ENCODE data around the gene PROK1. TPM values are rescaled to one million over a fixed set of nuclear protein-coding genes. Genes with fewer than 3 reads are reported as not detected.

PROK1 gene
- total and polyA plus RNA-seq, 10 of the 15 experiments (the other 5 are each of a cell fraction or from before 2014, with no cell fraction given), result not detected

- TF ChIP-seq ZBTB33 (IDR thresholded peaks at IDR 0.05) (no peak), USF1 (IDR thresholded peaks at IDR 0.05; ENCODE audit: borderline replicate concordance, extremely low read length, insufficient read depth, low read depth, low read length) (peak; percentile 51), BMI1 (IDR thresholded peaks at IDR 0.05; ENCODE audit: borderline replicate concordance) (no peak), SIX5 (IDR thresholded peaks at IDR 0.05; ENCODE audit: low read depth, low read length, severe bottlenecking) (peak; percentile 66), MEF2B (IDR thresholded peaks at IDR 0.05; ENCODE audit: partially characterized antibody, poor library complexity, severe bottlenecking) (peak; percentile 41), DPF2 (IDR thresholded peaks at IDR 0.05) (peak; percentile 74), NKRF (conservative IDR thresholded peaks at IDR 0.05) (peak; percentile 84; the same call in 1 of the 2 replicates), TBL1XR1 (IDR thresholded peaks at IDR 0.05; ENCODE audit: low read depth, low read length) (no peak; the same call in 1 of the 2 replicates), SMARCA5 (IDR thresholded peaks at IDR 0.05) (peak; percentile 74; the same call in 1 of the 2 replicates), SPI1 (IDR thresholded peaks at IDR 0.05; ENCODE audit: borderline replicate concordance, insufficient read depth, low read depth, low read length) (no peak), ETV6 (conservative IDR thresholded peaks at IDR 0.05 in 1 of 2, IDR thresholded peaks at IDR 0.05 in 1 of 2; ENCODE audit: borderline replicate concordance in 1 of 2, low read depth in 1 of 2) (no peak), MTA2 (IDR thresholded peaks at IDR 0.05; ENCODE audit: low read depth) (peak; percentile 49; the same call in 1 of the 2 replicates), SP1 (IDR thresholded peaks at IDR 0.05; ENCODE audit: low read depth, low read length) (peak; percentile 81), ZNF592 (IDR thresholded peaks at IDR 0.05) (0 out of 2 replicates have a peak, but pooled peaks have one; percentile 29), ZNF207 (IDR thresholded peaks at IDR 0.05; ENCODE audit: borderline replicate concordance) (peak; percentile 54; the same call in 1 of the 2 replicates), TCF3 (IDR thresholded peaks at IDR 0.05; ENCODE audit: borderline replicate concordance, insufficient read depth, low read depth, low read length) (no peak; the same call in 1 of the 2 replicates), CHD1 (IDR thresholded peaks at IDR 0.05; ENCODE audit: low read depth, low read length) (no peak)
Measured at GRCh38 chr1:110407260-110408210, 43.4 kb upstream of the PROK1 start, which contains the start of gene LAMTOR5 (continued).
